ENCODE data around the gene HSD17B8. TPM values are rescaled to one million over a fixed set of nuclear protein-coding genes. Genes with fewer than 3 reads are reported as not detected.
"Not testable (repeated sequence)": the region's sequence is repeated elsewhere in the genome, so short reads cannot be mapped to it uniquely, and the experiment has no call there.

Gene HSD17B8
- total RNA-seq, 2 donors from 2014 or later: 2.8 to 4.0 TPM

DNA sequence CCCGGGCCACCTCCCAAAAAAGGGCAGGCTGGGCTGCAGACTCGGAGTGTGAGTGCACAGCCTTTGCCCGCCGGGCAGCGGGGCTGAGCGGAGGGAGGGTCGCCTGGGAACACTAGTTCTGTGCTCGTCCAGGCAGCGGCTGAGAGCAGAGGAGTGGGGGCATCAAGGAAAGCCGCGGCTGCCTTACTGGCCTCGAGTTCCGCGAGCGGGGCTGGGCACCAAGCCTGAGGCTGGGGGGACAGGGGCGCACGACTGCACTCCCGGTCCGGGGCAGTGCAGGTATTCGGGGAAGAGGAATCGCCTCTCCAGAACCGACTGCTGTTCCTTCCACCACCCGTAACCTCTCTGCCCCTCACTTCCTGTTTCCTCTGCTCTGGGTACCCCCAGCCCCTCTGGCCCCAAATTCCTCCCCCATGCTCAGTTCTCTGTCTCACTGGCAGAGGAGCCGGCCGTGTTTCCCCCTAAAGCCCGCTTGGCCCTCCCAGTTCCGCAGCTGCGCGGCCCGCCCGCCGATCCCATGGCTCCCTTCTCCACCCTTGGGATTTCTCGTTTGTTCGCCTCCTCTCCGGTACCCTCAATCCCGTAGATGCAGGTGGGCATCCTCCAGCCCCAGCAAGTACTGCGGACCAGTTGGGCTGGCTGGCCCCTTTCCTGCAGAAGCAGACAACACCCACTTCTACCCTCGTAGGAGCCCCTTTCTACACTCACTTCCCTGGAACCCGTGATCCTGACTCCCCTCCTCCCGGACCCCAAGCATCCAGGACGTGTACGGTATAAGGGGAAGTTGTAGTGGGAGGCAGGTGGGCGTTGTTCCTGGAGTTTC, 8.9 kb downstream of the HSD17B8 start:
- intact Hi-C loops (cut with DNase I): no loop called here
- DNase-seq (ENCODE audit: low spot score): no peak

DNA sequence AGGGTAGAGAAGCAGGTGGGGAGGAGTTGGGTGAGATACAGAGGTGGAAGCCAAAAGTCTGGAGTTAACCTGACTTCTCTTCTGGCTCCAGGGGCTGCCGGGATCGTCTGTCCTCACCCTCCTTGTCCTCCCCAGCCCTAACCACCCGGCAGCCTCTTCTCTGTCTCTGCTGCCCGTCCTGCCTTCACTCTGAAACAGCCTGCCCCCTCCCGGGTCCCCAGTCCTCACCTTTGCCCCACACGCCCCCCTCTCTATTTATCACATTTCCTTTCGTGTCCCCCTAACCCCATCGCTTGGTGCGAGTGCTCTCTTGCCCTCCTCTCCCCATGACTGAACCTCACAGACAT, 9.5 kb downstream of the HSD17B8 start:
- DNase-seq (ENCODE audit: low spot score): no peak
- intact Hi-C loops (cut with DNase I): no loop called here

DNA sequence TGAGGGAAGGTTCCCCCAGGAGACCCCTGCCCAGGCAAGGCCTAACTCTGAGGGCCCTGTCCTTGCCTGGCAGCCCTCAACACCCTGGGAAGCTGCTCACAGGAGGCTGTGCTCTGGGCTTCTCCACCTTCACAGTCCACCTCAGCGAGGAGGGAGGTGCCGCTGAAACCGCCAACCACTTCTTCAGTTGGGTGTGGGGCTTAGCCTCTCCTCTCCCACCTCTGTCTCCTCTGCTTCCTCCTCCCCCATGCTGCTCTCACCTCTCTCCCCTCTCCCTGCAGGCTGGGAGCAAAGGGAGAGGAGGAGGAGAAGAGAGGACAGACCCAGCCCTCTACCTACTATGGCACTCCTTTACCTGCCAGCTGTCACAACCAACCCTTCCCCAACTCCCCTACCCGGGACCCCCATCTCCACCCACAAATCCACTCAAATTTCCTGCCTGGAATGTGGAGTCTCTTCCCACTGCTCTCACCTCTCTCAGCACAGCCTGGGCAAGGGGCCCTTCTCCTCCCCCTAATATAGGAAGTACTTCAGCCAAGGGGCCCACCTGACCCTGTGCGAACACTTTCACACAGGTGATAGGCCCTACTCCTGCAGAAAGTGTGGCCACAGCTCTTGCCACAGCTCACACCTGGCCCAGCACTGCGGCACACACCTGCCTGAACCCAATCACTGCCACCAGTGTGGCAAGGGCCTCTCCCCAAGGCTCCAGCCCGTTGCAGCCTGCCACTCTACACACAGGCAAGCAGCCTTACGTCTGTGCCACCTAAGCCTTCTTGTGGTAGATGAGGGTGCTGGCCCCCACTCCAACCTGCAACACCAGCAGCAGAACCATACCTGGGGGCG, 11.0 kb downstream of the HSD17B8 start:
- intact Hi-C loops (cut with DNase I): no loop called here
- no peak for DNase-seq (ENCODE audit: low spot score)

DNA sequence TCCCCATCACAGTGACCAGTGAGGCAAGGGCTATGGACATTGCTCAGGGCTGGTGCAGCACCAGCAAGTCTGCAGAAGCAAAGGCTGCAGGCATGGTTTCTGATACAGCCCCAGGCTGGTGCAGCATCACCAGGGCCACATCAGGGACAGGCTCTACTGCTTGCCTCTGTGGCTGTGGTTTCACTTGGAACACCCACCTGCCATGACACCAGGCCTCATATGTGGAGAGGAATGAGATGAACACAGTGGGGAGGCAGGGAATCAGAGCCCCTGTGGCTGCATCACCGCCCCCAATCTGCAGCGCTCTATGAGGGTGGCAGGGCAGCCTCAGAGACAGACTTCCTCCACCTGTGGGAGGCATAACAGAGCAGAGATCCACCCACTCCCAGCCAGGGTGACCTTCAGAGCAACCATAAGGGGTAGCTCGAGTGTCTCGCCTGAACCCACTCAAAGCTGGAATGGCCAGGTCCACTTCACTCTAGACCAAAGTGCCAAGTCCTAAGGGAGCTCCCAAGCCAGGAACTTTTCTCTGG, 11.7 kb downstream of the HSD17B8 start:
- intact Hi-C loops (cut with DNase I): no loop called here
- DNase-seq (ENCODE audit: low spot score): no peak

DNA sequence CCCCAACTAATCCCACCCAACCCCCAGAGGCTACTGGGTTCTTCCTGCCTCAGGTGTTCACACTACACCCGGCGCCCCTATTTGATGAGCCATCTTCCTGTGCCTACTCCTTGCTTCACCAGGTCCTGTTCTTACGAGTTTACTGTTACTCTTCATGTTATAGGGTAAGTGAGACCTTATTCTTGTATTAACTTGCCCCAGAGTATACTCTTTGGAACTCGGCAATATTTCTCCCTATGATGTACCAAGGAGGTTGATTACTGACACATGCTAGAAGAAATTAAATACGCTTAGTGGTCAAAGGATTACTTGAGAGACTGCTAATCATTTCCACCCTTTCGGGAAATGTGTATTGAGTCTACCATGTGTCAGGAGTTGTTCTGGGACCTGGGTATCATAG, 12.8 kb downstream of the HSD17B8 start:
- DNase-seq (ENCODE audit: low spot score): no peak
- intact Hi-C loops (cut with DNase I): no loop called here

DNA sequence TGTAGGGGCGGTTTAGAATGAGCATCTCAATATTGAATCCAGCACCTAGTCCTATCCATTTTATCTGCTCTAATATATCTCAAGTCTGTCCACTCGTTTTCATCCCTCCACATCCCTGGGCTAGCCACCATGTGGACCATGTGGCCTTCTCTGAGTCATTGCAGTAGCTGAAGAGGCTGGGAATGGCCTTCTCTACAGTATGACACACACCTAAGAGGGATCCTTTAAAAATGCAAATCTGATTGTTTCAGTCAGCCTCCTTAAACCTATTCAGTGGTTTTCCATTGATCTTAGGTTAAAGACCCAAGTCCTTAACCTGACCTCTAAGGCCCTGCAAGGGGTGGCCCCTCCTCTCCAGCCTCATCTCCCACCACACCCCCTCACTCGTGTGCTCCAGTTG, 13.2 kb downstream of the HSD17B8 start:
- no peak for DNase-seq (ENCODE audit: low spot score)
- intact Hi-C loops (cut with DNase I): no loop called here

DNA sequence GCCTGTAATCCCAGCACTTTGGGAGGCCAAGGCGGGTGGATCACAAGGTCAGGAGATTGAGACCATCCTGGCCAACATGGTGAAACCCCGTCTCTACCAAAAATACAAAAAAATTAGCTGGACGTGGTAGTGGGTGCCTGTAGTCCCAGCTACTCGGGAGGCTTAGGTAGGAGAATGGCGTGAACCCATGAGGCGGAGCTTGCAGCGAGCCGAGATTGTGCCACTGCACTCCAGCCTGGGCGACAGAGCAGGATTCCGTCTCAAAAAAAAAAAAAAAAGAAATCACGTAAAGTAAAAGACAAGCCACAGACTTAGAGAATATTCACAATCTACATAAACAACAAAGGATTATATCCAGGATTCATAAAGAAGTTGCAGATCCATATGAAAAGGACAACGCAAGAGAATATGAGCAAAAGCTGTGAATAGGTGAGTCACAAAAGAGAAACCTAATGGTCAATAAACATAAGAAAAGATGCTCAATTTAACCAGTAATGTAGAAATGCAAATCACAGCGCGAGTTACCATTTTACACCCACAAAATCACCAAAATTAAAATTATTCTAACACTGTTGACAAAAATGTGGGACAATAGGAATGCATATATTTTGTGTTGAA, 22.2 kb downstream of the HSD17B8 start:
- intact Hi-C loops (cut with DNase I); DNase-seq (ENCODE audit: low spot score): not testable (repeated sequence)

DNA sequence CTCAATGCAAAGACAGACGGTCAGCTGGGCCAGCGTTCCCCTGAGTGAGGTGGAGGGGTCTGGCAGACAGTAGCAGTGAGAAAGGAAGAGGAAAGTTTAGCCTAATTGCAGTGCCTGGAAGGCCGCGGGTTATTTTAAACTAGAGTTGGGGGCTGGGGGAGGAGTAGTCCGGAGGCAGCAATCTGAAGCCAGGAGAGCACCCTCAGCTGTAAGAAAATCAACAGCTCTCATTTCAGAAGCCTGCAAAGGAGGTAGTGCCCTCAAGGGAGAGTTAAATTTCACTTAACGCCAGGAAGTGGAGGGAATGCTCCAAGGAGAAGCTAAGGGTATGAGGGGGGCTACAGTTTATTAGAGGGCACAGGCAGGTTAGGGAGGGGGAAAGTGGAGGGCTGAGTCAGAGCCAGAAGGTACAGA, 30.8 kb downstream of the HSD17B8 start:
- DNase-seq (ENCODE audit: low spot score): no peak
- intact Hi-C loops (cut with DNase I): no loop called here

DNA sequence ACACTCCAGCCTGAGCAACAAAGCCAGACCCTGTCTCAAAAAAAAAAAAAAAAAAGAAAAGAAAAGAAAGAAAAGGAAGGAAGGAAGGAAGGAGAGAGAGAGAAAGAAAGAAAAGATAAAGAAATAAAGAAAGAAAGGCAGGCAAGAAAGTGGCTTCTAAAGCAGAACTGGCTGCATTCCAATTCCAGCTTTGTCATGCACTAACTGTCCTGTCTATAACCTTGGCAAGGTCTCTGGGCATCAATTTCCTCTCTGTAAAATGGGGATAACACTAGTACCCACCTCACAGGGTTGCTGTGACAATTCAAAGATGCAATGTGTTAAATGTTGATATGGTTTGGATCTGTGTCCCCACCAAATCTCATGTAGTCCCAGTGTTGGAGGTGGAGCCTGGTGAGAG, 31.9 kb downstream of the HSD17B8 start:
- DNase-seq (ENCODE audit: low spot score): no peak
- intact Hi-C loops (cut with DNase I): no loop called here

DNA sequence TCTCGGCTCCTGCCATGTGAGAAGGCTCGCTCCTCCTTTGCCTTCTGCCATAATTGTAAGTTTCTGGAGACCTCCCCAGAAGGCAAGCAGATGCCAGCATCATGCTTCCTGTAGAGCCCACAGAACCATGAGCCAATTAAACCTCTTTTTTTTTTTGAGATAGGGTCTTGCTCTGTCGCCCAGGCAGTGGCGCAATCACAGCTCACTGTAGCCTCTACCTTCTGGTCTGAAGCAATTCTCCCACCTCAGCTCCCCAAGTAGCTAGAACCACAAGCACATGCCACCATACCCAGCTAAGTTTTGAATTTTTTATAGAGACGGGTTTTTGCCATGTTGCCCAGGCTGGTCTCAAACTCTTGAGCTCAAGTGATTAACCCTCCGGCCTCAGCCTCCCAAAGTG, 32.4 kb downstream of the HSD17B8 start:
- intact Hi-C loops (cut with DNase I): no loop called here
- DNase-seq (ENCODE audit: low spot score): no peak

DNA sequence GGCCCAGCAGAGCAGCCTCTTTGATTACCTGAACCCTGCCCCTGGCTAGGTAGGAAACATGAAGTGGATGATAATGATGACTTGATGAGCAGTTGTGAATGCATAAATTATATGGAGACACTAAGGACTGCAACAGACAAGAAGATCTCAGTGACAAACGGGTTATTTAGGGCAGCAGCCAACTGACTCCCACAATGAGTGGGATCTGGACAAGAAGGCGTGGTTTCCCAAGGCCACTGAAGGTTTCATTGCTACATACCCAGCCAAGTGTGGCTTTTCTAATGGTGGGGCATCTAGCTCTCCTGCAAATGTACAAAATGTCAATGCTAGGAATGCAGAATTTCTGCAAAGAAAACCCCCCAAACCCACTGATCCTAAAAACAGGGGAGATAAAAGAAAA, 33.3 kb downstream of the HSD17B8 start:
- DNase-seq (ENCODE audit: low spot score): no peak
- intact Hi-C loops (cut with DNase I): no loop called here

DNA sequence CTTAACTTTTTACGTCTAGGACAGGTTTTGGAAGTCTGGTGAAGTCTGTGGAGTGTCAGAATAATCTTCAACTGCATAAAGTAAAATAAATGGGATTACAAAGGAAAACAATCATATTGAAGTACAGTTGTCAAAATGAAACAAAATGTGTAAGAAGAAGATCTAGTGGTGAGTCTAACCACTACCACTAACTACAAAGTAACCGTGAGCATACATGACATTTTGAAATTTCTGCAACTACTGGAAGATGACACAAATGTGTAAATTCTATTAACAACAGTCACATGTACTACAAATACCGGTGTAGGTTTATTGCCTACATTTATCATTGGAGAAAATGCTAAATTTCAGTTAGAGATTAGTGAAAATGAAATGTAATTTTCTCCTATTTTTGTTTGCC, 37.5 kb downstream of the HSD17B8 start:
- intact Hi-C loops (cut with DNase I): loop anchor here in 1 of 2 donors (5.0 to 10.0 kb wide), 2 partner anchors 77 to 230 kb away; no protein-coding TSS in a partner anchor
- DNase-seq (ENCODE audit: low spot score): no peak

DNA sequence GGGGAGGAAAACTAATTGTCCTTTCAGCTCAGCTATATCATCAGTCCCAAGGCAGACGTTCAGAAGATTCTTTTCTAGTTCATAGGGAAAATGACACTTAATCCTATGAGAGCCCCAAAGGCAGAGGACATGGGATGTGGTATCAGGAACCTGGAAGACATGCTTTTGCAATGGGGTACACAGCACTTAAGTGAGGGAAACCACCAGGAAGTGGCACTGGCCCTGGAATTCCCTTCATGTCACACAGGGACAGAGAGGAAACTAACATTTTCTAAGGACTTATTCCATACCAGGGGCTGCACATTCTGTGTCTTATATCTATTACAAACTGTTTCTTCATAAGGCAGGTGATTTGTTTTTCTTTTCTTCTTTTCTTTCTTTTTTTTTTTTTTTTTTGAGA, 39.0 kb downstream of the HSD17B8 start:
- intact Hi-C loops (cut with DNase I): loop anchor here in 1 of 2 donors (5.0 to 10.0 kb wide), 2 partner anchors 79 to 231 kb away; no protein-coding TSS in a partner anchor
- DNase-seq (ENCODE audit: low spot score): no peak

DNA sequence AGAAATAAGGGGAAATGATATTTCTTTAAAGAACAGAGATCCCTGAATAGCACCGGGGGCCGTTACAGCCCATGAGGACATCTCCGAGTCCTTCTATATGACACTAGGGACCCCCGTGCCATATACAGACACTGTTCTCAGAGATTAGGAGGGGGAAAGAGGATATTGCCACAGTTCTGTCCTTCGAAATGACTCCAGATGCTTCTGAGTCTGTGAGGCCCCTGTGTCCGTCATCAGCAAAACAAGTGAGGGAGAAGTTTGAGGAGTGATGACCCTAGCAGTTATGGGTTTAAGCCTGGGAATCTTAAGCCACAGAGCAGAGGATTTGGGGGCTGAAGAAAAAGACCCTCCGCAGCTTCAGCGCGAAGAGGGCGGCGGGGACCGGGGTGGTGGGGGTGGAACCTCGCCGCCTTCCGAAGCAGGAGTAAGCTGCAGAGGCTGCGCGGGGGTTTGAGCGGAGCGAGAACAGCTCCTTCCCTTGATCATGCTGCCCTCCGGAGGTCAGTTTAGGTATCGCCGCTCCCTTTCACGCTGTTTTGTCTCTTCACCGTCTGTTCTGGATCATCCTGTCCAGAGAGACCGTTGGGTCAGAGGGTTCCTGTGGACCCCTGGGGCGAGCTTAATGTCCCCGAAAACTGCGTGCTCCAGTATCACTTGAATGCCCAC, 43.7 kb downstream of the HSD17B8 start:
- intact Hi-C loops (cut with DNase I): loop anchor here in 1 of 2 donors (5.0 to 10.0 kb wide), 2 partner anchors 83 to 131 kb away; no protein-coding TSS in a partner anchor
- DNase-seq (ENCODE audit: low spot score): peak; percentile 95

DNA sequence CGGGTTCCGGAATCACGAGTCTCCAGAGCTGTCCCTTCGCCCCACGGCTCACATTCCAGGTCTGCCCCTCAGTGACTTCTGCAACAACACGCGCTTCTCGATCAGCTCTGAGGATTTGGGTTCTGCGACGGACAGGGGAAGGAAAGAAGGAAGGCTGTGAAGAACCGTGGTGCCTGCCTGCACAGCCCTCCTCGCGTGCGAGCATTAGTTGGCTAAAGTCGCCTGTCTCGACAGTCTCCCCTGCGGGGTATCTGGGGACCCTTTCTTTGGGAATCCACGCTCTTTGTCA, 44.1 kb downstream of the HSD17B8 start:
- no peak for DNase-seq (ENCODE audit: low spot score)
- intact Hi-C loops (cut with DNase I): loop anchor here in 1 of 2 donors (5.0 to 10.0 kb wide), 2 partner anchors 84 to 131 kb away; no protein-coding TSS in a partner anchor

DNA sequence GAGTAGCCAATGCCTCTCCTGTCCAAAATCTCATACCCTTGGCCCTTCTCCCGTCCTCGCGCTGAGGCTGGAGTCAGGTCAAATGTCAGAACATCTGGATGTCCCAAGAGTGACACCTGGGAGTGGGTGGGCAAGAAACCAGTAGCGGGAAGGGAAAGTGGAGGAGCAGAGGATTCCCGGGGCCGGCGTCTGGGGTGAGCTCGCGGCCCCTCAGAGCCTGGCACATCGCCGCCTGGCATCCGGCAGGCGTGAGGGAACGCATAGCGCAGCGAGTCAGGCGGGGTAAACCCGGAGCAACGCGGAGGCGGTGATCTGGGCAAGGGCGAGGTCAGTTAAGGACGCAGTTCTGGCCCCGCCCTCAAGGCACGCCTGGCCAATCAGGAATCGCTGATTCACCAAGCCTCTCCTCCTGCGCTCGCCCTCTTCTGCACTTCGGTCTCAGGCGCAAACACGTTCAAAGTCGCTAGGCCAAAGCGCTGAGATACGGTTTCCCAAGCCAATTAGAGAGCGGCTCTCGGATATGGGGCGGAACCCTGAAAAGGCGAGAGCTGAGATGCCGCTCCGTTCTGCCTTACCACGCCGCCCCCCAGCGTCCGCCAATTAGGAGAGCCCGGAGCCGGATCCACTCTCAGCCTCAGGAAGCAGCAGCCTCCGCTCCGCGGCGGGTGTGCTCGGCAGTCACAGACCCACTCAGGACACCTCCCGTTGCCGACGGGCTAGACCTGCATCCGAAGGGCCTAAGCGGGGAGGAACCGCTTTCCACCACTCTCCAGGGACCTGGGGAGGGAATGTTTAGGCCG, 44.7 kb downstream of the HSD17B8 start:
- intact Hi-C loops (cut with DNase I): loop anchor here in 1 of 2 donors (5.0 to 10.0 kb wide), 2 partner anchors 84 to 132 kb away; no protein-coding TSS in a partner anchor
- peak; percentile 98 for DNase-seq (ENCODE audit: low spot score)

DNA sequence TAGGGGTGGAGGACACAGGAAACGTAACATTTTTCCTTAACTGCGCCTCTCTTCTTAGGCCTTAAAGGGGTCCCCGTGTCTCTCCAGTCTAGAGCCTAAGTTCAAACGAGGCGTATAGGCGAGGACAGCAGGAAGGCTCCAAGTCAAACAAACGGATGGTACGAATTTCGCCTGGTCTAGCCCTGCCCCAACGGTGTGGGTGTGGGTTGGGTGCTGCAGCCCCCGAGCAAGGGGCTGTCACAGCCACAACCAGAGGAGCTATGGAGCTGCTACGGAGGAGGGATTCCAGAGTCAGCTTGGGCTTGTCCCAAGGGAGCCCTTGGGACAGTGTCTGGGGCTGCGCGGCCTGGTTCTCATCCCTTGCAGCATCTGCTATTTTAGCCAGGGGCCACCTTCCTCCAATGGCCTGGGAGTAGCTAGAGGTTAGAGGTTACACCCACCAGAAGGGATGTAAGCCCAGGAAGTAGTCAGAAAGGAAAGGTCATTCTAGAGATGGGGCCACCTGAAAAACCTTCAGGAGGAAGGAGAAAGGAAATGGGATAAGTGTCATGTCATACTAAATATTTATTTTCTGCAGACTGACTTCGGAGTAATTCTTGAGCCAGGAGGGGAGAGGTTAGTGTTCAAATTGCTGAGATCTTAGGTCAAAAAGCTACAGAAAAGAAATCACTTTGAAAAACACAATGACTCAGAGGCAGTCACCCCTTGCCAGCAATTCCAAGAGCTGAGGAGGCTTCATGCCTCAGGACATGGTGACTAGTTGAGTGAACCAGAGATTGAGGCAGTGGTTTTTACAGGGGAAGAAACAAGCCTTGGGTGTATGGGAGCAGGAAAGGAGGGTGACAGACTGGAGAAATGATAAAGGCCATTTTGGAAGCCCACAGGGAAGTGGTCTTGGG, 45.5 kb downstream of the HSD17B8 start:
- intact Hi-C loops (cut with DNase I): loop anchor here (5.0 to 10.0 kb wide), 3 partner anchors 85 to 135 kb away; no protein-coding TSS in a partner anchor
- DNase-seq (ENCODE audit: low spot score): peak; percentile 72
